HG03159 (cell line): ENCODE data around the gene KIRREL3.

Experiments
- ATAC-seq: cut with Tn5 transposase; IDR thresholded peaks from one replicate; pipeline ENCODE4 v1.9.1; 2021; ENCODE audit warnings: mild to moderate bottlenecking, moderate library complexity; ENCODE audit not compliant: unreplicated experiment

Gene KIRREL3

DNA sequence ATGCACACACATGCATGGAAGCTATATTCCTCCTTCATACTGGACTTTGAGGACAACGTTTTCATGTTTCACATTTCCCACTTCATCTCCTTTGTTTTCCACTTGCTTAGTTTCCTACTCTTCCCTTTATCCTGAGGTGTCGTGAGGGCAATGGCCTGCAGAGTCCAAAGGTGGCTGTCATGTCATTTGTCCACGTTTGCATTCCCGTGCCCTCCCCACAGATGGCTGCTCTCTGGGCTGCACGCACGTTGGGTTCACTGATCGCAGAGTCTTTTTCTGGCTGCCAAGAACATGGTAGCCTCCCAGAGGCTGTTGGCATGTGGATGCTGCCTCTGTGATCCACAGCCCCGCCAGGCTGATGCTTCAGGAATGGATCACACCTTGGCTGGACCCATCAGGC, 389.1 kb downstream of the KIRREL3 start:
- no peak for ATAC-seq

DNA sequence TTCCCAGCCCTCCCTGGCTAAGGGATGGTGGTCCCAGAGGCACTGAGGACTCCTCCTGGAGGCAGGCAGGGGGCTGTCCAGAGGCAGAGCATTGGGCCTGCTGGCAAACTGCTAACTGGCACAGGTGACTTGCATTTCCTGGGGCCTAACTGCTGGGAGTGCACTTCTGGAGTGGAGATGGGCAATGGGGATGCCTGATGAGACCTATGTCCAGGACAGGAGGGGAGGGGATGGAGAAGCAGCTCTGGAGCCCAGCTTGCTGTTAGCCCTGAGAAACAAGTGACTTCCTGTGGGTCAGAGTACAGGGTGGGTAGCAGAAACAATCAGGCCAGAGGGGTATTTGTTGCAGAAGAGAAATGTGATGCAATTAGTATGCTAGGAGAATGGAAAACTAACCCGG, 391.9 kb downstream of the KIRREL3 start:
- ATAC-seq, result no peak

DNA sequence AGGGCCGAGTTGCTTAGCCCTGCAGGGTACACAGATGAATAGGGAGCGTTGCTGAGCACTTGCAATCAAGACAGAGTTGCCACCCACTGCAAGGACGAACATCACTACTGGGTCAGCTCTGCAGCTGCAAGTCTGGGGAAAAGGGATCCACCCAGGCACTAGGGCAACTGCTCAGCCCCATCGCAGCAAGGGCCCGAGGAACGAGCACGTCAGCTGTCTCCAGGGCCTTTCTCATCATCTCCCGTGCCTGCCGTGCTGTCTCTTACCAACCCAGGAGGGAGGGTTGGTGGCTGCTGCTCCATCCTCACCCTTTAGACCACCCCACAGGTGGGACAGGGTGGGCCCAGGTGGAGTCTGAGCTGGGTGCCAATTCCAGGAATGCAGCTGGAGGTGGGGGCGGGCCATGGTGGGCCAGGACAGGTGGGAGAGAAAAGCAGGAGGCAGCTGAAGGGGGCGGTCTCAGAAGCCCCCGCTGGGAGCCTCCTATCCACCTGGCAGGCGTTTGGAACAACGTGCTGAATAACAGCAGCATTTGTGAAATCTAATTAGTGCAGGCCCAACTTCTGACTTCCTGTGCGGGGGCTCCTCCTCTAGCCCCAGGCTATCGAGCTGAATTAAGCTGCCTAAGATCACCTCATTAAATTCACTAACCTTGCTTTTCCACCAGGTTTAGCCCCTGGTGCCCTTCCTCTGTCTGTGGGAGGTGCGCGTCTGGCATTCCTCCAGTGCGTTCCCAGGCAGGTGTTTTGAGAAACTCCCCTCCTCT, 392.6 kb downstream of the KIRREL3 start:
- no peak for ATAC-seq

GRCh38 chr11:126607374-126607773, 393.2 kb downstream of the KIRREL3 start:
- ATAC-seq, result no peak

GRCh38 chr11:126606484-126606883, 394.1 kb downstream of the KIRREL3 start:
- ATAC-seq, result no peak

GRCh38 chr11:126604461-126604860, 396.1 kb downstream of the KIRREL3 start:
- no peak for ATAC-seq

DNA sequence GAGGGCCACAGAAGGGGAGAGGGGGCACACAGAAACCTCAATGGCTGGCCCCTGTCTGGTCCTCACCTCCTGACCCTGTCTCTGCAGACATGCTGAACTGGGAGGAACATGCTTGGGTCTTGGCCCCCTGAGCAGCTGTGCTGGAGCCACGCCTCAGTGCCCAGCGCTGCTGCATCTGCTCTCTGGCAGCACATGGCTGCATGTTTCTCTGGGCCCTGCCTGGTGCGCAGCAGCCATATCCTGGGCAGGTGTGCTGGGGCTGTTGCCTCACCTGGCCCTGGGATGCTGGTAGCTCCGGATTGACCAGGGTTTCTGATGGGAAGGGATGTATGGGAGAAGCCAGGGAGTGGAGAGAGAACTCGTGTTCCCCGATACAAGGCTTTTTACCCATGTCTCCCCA, 397.1 kb downstream of the KIRREL3 start:
- no peak for ATAC-seq

DNA sequence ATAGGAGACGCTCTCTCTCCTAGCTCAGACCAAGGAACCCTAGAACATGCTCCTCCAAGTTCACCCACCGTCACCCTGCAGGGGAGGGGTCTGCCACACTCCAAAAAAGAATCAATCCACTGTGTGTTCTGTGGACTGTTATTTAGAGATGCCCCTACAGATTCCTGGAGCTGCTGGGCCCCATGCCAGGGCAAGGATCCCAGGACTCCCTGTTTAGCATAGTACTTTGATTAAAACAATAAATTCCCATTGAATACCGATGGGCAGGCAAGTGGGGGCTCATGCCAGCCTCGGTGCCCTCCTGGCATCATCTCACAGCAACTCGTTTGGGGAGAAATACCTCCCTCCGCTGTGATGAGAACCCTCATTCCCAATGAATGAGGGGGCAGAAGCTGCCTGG, 397.6 kb downstream of the KIRREL3 start:
- no peak for ATAC-seq

DNA sequence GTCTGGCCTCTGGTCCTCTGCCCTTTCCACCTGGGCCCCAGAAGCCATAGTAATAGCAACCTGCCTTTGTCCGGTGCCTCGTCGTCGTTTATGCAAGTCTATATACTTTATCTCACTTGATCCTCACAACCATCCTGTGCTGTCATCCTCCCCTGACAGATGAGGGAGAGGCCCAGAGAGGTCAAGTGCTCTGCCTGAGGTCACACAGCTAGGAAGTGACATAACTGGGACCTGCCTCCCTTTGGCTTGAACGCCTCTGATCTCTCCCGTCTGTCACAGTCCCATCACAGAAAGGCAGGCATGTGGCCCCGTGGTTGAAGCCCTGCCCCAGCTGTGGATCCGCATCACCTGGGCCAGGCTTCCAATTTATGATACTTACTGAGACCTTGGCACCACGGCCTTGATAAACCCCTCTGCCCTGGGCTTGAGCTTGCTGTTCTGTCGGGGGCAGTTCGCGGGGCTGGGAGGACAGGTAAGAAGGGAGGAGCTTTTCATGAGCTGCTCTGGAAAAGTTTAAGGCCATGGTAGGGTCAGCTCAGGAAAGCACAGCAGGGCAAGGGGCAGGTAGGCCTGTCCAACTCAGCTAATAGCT, 398.1 kb downstream of the KIRREL3 start:
- ATAC-seq, result no peak

GRCh38 chr11:126601550-126602215, 398.9 kb downstream of the KIRREL3 start:
- no peak for ATAC-seq

- no peak for ATAC-seq
These were observed 399.4 kb downstream of the KIRREL3 start for GRCh38 chr11:126601136-126601535.

DNA sequence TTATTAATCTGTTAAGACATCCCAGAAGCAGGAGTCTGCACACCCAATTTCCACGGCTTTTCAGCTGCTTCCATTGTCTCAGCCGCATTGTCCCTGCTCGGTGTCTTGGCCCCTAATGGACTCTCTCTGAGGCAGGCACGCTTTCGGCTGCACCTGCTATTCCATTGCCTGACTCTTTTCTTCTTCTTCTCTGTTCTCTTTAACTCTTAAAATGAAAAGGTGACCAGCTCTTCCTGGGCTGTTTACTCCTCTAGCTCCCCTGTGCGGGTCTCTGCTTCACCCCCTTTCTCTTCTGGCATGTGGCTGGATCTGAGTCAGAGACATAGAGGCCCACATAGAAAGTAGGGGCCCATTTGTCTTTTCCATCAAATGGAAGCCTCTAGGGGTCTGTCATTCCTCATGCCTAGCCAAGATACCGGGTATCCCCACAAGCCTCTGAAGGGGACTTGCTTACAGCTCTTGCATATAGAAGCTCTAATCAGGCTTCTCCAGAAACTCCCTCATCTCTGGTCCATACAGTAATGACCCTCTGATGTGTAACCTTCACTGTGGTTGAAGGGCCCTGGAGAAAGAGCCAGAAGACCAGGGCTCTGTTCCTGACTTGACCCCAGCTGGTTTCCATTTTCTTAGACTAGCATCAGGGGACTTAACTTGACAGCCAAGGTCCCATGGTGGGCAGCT, 401.2 kb downstream of the KIRREL3 start:
- no peak for ATAC-seq

DNA sequence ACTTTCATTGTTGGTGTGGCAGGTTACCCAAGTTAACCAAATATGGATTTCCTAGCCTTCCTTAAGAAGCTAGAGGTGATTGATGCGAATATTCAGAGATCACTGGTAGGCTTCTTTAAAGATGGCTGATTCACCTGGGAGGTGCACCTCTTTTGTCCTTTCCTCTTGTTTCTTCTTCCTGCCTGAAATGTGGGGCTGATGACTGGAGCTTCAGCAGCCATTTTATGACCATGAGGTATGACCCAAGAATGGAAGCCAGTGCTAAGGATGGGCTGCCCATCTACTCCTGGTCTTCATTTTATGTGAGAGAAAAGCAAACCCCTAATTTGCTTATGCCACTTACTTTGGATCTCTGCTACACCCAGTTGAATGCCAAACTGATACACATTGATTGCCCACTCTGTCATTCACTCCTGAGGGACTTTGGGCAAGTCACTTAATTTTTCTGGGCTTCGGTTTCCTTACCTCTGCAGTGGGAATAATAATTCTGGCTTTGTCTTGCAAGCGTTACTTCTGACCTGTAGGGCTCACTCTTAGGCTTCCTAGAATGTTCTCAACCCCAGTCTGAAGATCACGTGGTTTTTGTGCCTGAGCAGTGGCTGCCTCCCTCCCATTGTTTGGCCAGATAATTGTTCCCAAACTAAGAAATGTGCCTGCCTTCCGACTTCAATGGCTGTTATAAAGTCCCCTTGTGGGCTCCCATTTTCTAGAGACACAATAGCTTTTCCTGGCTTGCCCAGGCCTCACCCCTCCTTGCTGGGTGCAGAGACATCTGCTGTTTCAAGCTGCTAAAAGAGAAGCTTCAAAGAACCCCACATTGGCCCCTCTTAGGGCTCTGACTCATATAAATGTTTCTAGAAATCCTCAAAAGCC, 402.0 kb downstream of the KIRREL3 start:
- ATAC-seq, result no peak

DNA sequence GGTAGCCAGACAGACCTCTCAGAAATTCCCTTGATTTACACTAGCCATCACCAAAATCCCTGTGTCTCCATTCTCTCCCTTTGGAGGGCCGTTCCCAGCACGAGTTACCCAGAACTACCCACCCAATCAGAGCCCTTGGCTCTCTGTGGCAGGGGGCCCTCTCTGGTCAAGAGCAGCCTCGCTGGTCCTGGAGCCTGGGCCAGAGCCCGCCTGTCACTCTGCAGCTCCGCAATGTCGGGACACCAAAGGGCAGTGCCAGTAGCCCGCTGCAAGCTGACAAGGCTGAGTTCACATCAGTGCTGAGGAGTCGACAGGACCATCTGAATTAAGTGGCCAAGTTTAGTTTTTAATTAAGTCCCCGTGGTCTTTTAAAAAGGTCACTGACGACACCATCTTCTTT, 403.5 kb downstream of the KIRREL3 start:
- ATAC-seq, result no peak

GRCh38 chr11:126596474-126596873, 404.1 kb downstream of the KIRREL3 start:
- ATAC-seq, result no peak

- no peak for ATAC-seq
These were observed 405.0 kb downstream of the KIRREL3 start for GRCh38 chr11:126595560-126595959.

DNA sequence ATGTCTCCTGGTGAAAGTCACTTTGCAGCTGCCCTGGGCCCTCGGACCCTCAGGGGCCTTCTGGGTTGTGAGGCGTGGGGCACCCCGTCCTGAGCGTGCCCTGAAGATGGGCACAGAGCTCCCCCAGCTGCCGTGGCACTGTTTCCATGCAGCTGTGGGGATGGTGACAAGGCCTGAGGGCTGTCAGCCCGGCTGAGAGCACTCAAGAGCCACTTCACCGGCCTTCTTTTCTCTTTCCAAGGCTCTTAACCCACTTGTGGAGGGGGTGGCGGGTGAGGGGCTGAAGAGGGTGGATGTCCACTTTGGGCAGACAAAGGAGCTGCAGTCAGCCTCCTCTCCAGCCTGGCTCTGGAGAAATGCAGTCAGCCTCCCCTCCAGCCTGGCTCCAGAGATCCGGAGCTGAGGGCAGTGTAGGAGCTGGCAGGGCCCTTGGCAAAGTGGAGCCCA, 405.6 kb downstream of the KIRREL3 start:
- no peak for ATAC-seq

DNA sequence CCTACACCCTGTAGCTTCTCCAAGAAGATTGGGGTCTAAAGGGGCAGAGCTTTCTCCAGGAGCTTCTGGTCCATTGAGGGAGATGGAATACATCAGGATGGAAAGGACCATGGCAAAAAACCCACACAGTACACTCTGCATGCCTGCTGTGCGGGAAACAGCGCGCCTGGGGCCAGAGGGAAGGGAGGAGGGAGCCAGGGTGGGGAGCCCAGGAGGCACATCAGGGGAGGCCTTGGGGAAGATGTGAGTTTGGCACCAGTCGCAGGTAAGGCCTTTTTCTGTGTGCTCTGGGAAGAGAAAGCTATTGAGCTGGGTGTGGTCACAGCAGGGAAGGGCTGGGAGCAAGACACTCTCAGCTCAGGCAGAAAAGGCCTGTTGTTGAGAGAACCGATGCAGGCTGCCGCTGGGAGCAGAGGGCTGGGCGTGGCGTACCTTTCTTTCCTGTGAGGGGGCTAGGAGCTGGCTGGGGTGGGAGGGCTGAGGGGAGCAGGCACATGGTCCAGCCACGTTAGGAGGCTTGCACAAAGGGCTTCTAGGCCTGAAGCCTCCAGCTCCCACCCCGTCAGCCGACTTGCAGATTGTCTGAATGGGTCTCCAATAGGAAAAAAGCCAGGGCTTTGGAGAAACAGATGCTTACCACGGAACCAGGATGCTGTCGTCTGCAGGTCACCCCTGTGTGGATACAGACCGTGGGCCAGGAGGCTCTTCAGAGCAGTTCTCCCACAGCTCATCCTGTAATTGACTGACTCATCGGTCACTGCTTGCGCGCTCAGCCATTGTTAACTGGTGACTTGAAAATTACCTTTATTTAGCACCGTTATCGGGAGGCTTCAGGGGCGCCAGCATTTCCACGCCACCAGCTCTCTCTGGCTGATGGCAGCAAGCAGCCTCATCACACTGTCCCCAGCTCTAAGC, 407.8 kb downstream of the KIRREL3 start:
- no peak for ATAC-seq

DNA sequence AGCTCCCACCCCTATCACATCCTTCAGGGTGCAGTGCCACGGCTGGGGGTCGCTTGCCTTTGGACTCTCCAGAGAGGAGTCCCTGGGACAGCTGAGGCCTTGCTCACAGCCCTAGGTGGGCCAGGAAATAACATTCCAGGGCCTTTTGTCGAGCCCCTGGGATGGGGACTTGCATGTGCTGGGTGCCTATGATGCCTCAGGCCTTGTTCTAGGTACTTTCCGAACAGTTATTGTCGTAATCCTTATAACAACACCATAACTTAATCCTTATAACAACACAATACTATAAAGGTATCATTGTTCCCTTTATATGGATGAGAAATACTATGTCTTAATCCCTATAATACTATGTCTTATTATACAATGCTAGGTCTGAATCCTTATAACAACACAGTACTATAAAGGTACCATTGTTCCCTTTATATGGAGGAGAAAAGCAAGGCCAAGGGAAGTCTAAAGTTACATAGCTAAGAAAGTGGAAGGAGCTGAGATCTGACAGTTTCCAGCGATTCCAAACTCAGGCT, 408.5 kb downstream of the KIRREL3 start:
- ATAC-seq, result no peak
